HUDEP-2 (cell line): Measurements from ENCODE around the gene CCNQ.

ENCODE experiments used
- DNase-seq, 76 experiments: peaks; one replicate each; lab custom pipeline; 2025; ENCODE audit not compliant: unreplicated experiment in 76 of 76; lab: John Stamatoyannopoulos, UW

Gene CCNQ

DNA sequence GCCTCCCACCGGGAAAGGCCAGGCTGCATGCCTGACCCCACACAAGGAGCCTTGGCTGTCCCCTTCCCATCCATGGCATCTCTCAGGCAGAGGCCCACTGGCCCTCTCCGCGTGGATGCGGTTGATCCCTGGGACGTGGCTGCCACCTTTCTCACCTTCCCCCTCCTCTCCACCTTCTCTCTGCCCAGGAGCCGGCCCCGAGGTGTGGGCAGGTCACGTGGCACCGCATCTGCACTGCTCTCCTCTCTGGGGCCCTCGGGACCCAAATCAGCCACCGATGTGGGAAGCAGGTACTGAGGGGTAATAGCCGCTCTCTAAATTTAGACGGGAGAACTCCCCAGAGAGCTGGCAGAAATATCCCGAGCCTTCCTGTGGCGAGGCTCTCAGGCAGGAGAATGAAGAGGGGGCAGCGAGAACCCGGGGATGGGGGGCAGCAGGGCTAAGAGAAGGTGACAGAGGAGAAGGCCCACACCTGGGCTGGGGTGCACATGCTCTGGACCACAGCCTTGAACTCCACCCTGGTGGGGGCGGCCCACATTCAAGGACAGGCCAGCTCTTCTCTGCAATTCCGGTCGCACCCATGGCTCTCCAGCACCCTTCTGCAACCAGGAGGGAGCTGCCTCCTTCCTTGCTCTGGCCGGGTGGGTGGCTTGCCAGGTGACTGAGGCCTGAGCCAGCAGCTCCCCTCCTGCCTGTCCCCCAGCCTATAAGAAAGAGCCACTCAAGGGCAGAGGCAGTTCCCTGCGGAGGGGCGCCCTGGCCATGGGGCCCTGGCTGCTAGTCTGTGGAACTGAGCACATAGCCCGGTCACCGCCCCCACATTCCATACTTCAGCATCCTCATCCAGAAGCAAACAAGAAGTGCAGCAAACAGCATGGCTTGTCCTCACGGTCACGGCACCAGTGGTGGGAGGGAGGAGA lies 38.4 kb upstream of the CCNQ start:
- no peak for DNase-seq

- no peak for DNase-seq
Measured at GRCh38 chrX:153636716-153637115, 37.8 kb upstream of the CCNQ start.

- peak in 41 of 76 experiments; percentile 0 to 45 (median 12) for DNase-seq
Measured at GRCh38 chrX:153635788-153636668, 37.1 kb upstream of the CCNQ start.

- no peak for DNase-seq
Measured at GRCh38 chrX:153635388-153635787, 36.4 kb upstream of the CCNQ start.

- DNase-seq: no peak
Measured at GRCh38 chrX:153634832-153635231, 35.9 kb upstream of the CCNQ start.

DNA sequence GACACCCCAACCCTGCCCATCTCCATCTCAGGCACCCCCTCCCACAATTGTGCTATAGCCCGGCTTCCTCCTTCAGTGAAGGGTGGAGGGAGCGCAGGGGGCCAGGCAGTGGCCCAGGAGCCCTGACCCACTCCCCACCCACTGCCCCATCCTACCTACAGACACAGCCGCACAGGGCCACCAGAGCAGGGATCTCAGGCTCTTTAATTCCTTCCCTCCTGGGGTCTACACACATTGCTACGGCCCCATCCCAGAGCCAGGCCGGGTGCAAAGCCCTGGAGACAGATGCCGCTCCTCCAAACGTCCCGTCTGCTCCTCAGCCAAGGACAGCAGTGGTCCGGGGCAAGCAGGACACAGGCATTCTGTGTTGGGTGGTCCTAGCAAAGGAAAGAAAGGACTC lies 35.3 kb upstream of the CCNQ start:
- DNase-seq: no peak

- DNase-seq: no peak
Measured at GRCh38 chrX:153633607-153634180, 34.8 kb upstream of the CCNQ start.

- no peak for DNase-seq
Measured at GRCh38 chrX:153633048-153633447, 34.1 kb upstream of the CCNQ start.

DNA sequence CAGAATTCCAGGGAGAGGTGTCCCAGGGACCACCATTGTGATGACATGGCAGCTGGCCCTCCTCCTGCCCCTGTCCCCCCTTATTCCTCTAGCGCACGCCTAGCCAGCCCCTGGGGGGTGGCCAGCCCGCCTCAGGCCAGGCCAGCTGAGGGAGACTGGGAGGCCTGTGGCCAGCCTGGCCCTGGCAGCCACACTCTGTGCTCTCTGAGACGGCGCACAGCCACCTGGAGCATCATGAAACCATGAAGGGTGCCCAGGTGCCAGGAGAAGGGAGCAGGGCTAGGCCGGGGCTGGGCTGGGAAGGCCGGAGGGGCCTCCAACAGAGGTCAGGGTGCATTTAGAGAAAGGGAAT lies 33.6 kb upstream of the CCNQ start:
- DNase-seq: no peak

DNA sequence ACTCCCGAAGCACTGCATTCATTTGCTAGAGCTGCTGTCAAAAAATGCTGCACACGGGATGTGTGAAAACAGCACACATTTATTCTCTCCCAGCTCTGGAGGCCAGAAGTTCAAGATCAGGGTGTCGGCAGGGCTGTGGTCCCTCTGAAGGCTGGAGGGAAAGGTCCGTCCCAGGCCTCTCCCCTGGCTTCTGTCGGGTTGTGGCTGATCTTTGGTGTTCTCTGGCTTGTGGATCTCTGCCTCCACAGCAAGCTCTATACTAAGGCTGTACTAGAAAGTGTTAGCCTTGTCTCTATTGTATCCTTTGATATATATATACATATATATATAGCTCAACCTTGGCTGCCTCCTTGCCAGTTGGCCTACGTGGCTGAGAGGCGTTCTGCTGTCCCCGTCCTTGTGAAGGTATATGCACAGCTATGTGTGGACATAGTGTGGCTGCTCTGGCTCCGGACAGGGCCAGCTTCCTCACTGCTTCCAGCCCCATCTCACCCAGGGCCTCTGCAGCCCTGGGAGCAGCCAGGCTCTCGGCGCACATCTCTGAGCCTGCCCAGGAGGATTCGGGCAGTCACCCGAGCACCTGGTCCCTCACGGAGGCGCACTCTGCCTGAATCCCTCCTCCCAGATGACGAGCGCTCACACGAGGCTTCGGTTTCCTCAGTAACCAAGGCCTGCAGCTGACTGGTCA lies 33.1 kb upstream of the CCNQ start:
- no peak for DNase-seq

DNA sequence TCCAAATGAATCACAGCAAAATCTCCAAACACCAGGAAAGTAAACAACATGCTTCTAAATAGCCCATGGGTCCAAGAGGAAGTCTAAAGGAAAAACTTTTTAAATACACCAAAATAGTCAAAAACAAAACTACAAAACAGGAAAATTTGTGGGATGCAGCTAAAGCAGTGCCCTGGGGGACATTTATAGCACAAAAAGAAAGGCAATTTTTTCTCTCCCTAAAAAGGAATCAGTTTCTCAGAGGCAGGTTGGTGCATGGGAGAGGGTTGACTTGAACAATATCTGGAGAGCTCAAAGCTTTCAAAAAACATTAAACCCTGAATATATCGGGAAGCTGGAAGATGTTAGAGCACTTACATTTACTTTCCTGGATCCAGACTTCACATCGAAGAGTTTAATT lies 32.4 kb upstream of the CCNQ start:
- no peak for DNase-seq

DNA sequence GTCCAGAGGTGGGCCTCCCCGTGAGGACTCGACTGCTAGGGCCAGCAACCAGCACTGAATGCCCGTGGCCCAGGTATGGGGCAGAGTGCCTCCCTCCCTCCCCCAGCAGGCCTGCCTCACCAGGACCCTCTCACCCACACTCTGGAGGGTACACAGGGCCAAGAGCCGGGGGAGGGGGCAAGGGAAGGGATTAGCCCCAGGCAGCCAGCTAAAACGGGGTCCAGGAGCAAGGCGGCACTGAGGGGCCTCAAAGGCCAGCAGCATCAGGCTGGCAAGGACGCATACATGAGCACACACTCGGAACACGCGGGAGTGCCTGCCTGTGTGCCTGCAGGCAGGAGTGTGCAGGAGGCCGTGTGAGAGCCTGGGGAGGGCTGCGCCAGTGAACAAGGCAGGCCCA lies 29.7 kb upstream of the CCNQ start:
- DNase-seq: no peak

- no peak for DNase-seq
Measured at GRCh38 chrX:153628129-153628528, 29.2 kb upstream of the CCNQ start.

GRCh38 chrX:153627675-153628111 lies 28.8 kb upstream of the CCNQ start:
- DNase-seq: no peak

- no peak for DNase-seq
Measured at GRCh38 chrX:153626863-153627674, 28.1 kb upstream of the CCNQ start.

DNA sequence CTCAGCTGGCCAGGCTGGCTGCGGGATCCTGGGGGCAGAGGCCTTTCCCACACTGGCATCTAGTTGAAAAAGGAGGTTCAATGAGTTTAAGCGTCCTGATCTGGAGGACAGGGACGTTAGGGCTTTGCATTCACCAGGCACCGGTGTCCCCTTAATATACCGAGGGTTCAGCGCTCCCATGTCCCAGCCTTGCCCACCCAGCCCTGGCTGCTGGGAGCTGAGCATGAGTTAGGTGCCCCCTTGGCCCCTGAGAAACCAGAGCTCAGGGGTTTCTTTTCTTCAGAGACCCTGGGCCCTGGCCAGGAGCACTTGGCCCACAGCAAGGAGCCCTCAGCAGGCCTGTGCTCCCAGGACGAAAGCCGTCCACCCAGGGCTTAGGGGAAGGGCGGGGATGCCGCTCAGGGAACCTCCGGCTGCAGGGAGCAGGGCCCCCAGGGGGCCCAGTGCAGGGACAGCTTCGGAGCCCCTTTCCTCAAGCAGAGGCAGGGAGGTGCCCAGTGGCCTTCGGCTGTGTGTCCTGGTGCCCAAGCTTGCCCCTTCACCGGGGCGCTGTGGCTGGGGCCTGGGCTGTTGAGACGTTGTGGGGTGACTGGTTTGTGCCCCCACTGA lies 27.2 kb upstream of the CCNQ start:
- DNase-seq: no peak

DNA sequence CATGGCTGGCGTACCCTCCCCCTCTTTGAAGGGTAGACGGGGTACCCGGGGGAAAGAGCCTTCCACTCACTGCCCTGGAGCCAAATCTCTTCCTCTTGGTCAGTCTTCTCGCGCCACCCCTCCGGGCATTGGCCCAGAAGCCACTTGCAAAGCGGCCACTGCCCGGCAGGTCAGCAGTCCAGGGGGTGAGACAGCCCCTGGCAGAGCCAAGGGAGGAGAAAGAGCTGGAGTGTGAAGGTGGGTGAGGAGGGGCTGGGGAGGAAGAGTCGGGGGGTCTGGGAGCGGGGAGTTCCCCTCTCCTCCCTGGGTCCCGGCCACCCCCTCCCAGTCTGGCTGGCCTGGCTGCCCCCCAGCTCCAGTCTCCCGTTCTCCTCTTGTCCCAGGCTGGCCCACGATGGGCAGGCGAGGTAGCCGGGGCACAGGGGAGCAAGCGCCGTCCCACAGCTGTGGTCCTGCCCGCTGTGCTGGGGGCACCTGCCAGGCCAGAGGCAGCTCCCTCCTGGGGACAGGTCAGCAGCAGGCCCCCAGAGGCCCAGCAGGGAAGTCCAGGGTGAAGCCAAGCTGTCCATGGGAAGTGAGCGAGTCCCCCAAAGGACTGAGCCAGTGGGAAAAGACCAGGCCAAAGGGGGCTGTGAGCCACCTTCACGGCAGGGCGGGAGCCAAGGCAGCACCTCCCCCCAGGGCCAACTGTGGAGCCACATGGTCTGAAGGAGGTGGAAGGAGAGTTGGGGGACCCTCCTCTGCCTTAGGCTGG lies 26.5 kb upstream of the CCNQ start:
- DNase-seq: no peak

DNA sequence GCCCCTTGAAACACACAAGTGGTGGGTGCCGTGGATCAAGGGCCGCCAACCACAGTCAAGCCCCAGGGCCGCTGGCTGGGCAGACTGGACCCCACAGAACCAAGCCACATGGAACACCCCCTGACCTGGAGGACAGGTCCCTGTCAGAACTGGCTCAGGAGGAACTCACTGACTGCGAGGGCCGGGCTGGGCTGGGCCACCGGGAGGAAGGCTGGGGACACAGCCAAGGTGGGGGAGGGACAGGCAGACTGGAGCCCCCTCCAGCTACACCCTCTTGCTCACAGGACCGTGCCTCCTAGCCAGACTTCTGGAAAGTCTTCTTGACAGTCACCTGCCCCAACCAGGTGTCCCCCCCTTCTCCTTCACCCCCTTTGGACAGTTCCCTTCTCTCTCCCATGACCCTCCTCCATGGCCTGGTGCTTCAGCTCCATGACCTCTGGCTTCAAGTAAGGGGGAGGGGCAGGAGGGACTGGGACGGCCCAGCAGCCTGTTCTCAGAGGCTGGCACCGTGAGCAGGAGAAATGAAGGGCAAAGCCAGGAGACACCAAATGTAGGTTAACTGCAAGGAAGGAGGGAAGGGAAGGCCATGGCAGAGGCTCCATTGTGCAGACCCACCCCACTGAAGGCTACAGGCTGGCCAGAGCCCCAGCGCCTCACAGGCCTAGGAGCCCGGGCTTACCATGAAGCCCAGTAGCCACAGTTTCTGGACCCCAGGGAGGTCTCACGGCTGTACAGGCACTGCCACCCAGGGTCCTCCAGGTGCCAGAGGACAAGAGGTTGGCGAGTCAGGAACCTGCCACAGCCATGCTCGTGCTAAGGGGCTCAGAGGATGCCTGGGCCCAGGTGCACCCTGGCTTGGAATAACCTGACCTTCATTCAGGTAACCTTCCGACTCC lies 25.5 kb upstream of the CCNQ start:
- DNase-seq: no peak
